K562 (cell line): Measurements from ENCODE around the gene RHEX. TPM values are rescaled to one million over a fixed set of nuclear protein-coding genes. Genes with fewer than 3 reads are reported as not detected.
A peak's percentile ranks its signal among the peaks of the same experiment; 100 is the strongest.

Experiments
- CCNT2 ChIP-seq: IDR thresholded peaks from 2 replicates; pipeline ENCODE4 v1.6.1; 2011; ENCODE audit warnings: borderline replicate concordance, low read depth, mild to moderate bottlenecking, moderate library complexity, mixed read lengths, low read length; ENCODE audit not compliant: insufficient read length; ENCODE audit errors: extremely low read depth
- ELF4 ChIP-seq: fragments of 450-650 bp; formaldehyde crosslinking; IDR thresholded peaks from 2 replicates; pipeline ENCODE4 v1.4.0; 2022; ENCODE audit warnings: missing genetic modification characterization
- EP300 ChIP-seq: IDR thresholded peaks from 2 replicates; pipeline ENCODE4 v1.6.1; 2012; ENCODE audit warnings: low read length, improper control_type of control experiment
- FOXM1 ChIP-seq, 2 experiments: fragments of 450-650 bp in 1 of 2; sonication (generic) in 1 of 2; formaldehyde crosslinking in 1 of 2; IDR thresholded peaks; 2 replicates each; pipeline versions ENCODE4 v1.6.1 to v1.9.0; 2017 to 2022; ENCODE audit warnings: low read depth in 2 of 2, mild to moderate bottlenecking in 2 of 2, missing genetic modification reagents in 1 of 2, moderate library complexity in 1 of 2
- GABPB1 ChIP-seq: sonication (generic); formaldehyde crosslinking; IDR thresholded peaks from 2 replicates; pipeline ENCODE4 v1.8.0; 2022; ENCODE audit warnings: mild to moderate bottlenecking, missing genetic modification reagents
- HMG20A ChIP-seq: fragments of 450-650 bp; formaldehyde crosslinking; conservative IDR thresholded peaks from 2 replicates; pipeline ENCODE4 v1.4.0; 2020; ENCODE audit warnings: mild to moderate bottlenecking, mixed read lengths
- JUND ChIP-seq, 2 experiments: IDR thresholded peaks; 2 replicates in 1 of 2; 3 replicates in 1 of 2; pipeline ENCODE4 v1.6.1; 2011; ENCODE audit warnings: borderline replicate concordance in 2 of 2, low read depth in 2 of 2, low read length in 2 of 2, improper control_type of control experiment in 1 of 2, missing biosample characterization in 1 of 2, missing genetic modification characterization in 1 of 2, missing genetic modification reagents in 1 of 2
- KDM1A ChIP-seq, 2 experiments: fragments of 450-650 bp; IDR thresholded peaks; 2 replicates each; pipeline ENCODE4 v1.6.1; 2016; ENCODE audit warnings: mild to moderate bottlenecking in 2 of 2
- NCOR1 ChIP-seq: fragments of 450-650 bp; IDR thresholded peaks from 2 replicates; pipeline ENCODE4 v1.6.1; 2016; ENCODE audit warnings: mild to moderate bottlenecking, moderate library complexity
- NFYB ChIP-seq: IDR thresholded peaks from 2 replicates; pipeline ENCODE4 v1.6.1; 2011; ENCODE audit warnings: mild to moderate bottlenecking, moderate library complexity; ENCODE audit not compliant: insufficient read length; ENCODE audit errors: extremely low read depth
- NR4A1 ChIP-seq, 2 experiments: fragments of 250-450 bp in 1 of 2; fragments of 450-650 bp in 1 of 2; sonication (Bioruptor Pico) in 1 of 2; IDR thresholded peaks; 2 replicates each; pipeline versions ENCODE4 v1.4.0 to v1.6.1; 2016 to 2020; ENCODE audit warnings: mild to moderate bottlenecking in 2 of 2, missing compliant biosample characterization in 1 of 2, missing genetic modification characterization in 1 of 2, moderate library complexity in 1 of 2
- PHTF2 ChIP-seq: fragments of 250-450 bp; sonication (Bioruptor Pico); IDR thresholded peaks from 2 replicates; pipeline ENCODE4 v1.5.0; 2021; ENCODE audit warnings: mild to moderate bottlenecking
- PML ChIP-seq: IDR thresholded peaks from 2 replicates; pipeline ENCODE4 v1.6.1; 2012; ENCODE audit warnings: low read length, inconsistent platforms
- PURB ChIP-seq: sonication (generic); formaldehyde crosslinking; IDR thresholded peaks from 2 replicates; pipeline ENCODE4 v1.9.0; 2021; ENCODE audit warnings: low read depth, mild to moderate bottlenecking, missing genetic modification reagents
- SIN3B ChIP-seq: fragments of 450-650 bp; IDR thresholded peaks from 2 replicates; pipeline ENCODE4 v1.6.1; 2017; ENCODE audit warnings: low read depth, mild to moderate bottlenecking, moderate library complexity
- TEAD1 ChIP-seq, 2 experiments: fragments of 450-650 bp in 1 of 2; sonication (generic) in 1 of 2; formaldehyde crosslinking; IDR thresholded peaks; 2 replicates each; pipeline versions ENCODE4 v1.4.0 to v1.8.0; 2020 to 2022; ENCODE audit warnings: mild to moderate bottlenecking in 2 of 2, missing genetic modification reagents in 1 of 2
- ZNF644 ChIP-seq: fragments of 200-800 bp; sonication (Bioruptor generic); IDR thresholded peaks from 2 replicates; pipeline ENCODE4 v1.6.1; 2016; ENCODE audit warnings: low read depth, missing genetic modification characterization, missing compliant biosample characterization
- polyA plus RNA-seq, 8 experiments: library from polyadenylated mRNA; depleted of rRNA in 4 of 8; stranded (reverse) in 5 of 8; unstranded in 3 of 8; fragments of >200 nt; fragmentation: Nextera tagmentation in 2 of 8; fragmentation: Illumina TruSeq in 1 of 8; extraction: Ambion mirVana in 2 of 8; extraction: Trizol in 1 of 8; gene quantifications; 2 replicates each; pipeline versions ENCODE4 v1.2.1 to v1.2.3, GENCODE V29; 2011 to 2014; ENCODE audit warnings: inconsistent platforms in 1 of 8, missing spikeins in 1 of 8
- total RNA-seq, 7 experiments: library from RNA; depleted of rRNA in 6 of 7; stranded (reverse); fragments of >200 nt in 6 of 7; fragmentation: Illumina TruSeq in 2 of 7; extraction: Trizol in 2 of 7; gene quantifications; 2 replicates each; pipeline versions ENCODE4 v1.2.1 to v1.2.3, GENCODE V29; 2011 to 2021; ENCODE audit warnings: low replicate concordance in 1 of 7
- TF ChIP-seq, protein P1 (sequence below): fragments of 200-800 bp; sonication (Bioruptor generic); IDR thresholded peaks from 2 replicates; pipeline ENCODE4 v1.6.1; 2017; ENCODE audit warnings: missing genetic modification characterization, missing compliant biosample characterization
- TF ChIP-seq, protein P2 (sequence below): fragments of 450-650 bp; formaldehyde crosslinking; IDR thresholded peaks from 2 replicates; pipeline ENCODE4 v1.4.0; 2020; ENCODE audit warnings: mild to moderate bottlenecking, mixed read lengths
- TF ChIP-seq, protein P3 (sequence below), 2 experiments: fragments of 200-800 bp in 1 of 2; sonication (Bioruptor generic) in 1 of 2; sonication (generic) in 1 of 2; formaldehyde crosslinking in 1 of 2; IDR thresholded peaks in 1 of 2; conservative IDR thresholded peaks in 1 of 2; 2 replicates each; pipeline versions ENCODE4 v1.5.0 to v1.6.1; 2016 to 2020; ENCODE audit warnings: missing compliant biosample characterization in 1 of 2, missing genetic modification characterization in 1 of 2, missing genetic modification reagents in 1 of 2
- TF ChIP-seq, protein P4 (sequence below): fragments of 450-650 bp; IDR thresholded peaks from 2 replicates; pipeline ENCODE4 v1.6.1; 2016; ENCODE audit warnings: low read depth, mild to moderate bottlenecking, moderate library complexity

The RHEX gene
- total and polyA plus RNA-seq, 9 of the 15 experiments (the other 6 are each of a cell fraction or from before 2014, with no cell fraction given) = not detected

DNA sequence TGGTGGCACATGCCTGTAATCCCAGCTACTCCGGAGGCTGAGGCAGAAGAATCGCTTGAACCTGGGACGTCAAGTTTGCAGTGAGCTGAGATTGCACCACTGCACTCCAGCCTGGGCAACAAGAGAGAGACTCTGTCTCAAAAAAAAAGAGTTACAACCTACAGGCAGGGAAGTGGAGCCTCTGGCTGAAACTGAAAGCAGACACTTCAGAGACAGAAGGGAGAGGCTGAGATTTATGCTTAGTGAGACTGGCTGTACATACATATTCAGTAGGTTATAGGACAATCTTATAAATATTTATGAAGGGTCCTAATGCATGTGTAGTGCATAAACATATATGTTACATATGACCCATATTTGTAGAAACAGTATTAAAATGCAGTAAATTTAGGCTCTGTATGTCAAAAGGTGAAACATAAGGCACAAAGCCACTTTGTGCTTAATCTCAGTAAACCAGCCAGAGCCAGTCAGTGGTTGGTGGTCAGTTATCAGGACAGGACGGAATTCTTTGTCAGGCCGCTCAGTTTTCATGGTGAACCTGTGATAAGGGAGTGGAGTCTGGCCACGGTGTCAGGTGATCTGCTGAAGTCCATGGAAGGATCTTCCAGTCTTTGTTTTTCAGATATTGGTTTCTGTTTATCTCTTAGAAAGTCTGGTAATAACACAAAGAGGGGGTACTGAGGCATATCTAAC is 13.7 kb downstream of the RHEX start (continued):
- peak; percentile 95 for TF ChIP-seq PML
- 0 out of 2 replicates have a peak, but pooled peaks have one; percentile 10 for TF ChIP-seq PHTF2 (CRISPR knock-in tag)
- peak; percentile 42 for TF ChIP-seq CCNT2
- peak; percentile 91 to 96; a peak in 3 of 4 replicates for TF ChIP-seq TEAD1 (CRISPR knock-in tag; IDR thresholded peaks at IDR 0.05)
- TF ChIP-seq, protein P1, sequence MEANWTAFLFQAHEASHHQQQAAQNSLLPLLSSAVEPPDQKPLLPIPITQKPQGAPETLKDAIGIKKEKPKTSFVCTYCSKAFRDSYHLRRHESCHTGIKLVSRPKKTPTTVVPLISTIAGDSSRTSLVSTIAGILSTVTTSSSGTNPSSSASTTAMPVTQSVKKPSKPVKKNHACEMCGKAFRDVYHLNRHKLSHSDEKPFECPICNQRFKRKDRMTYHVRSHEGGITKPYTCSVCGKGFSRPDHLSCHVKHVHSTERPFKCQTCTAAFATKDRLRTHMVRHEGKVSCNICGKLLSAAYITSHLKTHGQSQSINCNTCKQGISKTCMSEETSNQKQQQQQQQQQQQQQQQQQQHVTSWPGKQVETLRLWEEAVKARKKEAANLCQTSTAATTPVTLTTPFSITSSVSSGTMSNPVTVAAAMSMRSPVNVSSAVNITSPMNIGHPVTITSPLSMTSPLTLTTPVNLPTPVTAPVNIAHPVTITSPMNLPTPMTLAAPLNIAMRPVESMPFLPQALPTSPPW (CRISPR knock-in tag) = peak; percentile 43; the same call in 1 of the 2 replicates
- no peak for TF ChIP-seq NR4A1 (CRISPR knock-in tag; IDR thresholded peaks at IDR 0.05)
- no peak for TF ChIP-seq NR4A1 (tag; IDR thresholded peaks at IDR 0.05)
- TF ChIP-seq FOXM1 (IDR thresholded peaks at IDR 0.05; ENCODE audit: low read depth) = peak; percentile 85; the same call in 1 of the 2 replicates
- no peak for TF ChIP-seq FOXM1 (CRISPR knock-in tag; IDR thresholded peaks at IDR 0.05; ENCODE audit: low read depth)
- peak; percentile 95 for TF ChIP-seq KDM1A (IDR thresholded peaks at IDR 0.05)
- TF ChIP-seq NCOR1 = peak; percentile 86
- TF ChIP-seq GABPB1 = no peak
- TF ChIP-seq, protein P2, sequence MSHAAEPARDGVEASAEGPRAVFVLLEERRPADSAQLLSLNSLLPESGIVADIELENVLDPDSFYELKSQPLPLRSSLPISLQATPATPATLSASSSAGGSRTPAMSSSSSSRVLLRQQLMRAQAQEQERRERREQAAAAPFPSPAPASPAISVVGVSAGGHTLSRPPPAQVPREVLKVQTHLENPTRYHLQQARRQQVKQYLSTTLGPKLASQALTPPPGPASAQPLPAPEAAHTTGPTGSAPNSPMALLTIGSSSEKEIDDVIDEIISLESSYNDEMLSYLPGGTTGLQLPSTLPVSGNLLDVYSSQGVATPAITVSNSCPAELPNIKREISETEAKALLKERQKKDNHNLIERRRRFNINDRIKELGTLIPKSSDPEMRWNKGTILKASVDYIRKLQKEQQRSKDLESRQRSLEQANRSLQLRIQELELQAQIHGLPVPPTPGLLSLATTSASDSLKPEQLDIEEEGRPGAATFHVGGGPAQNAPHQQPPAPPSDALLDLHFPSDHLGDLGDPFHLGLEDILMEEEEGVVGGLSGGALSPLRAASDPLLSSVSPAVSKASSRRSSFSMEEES (CRISPR knock-in tag) = peak; percentile 50
- peak; percentile 80; the same call in 1 of the 2 replicates for TF ChIP-seq ZNF644 (tag)
- TF ChIP-seq SIN3B = no peak
- TF ChIP-seq, protein P3, sequence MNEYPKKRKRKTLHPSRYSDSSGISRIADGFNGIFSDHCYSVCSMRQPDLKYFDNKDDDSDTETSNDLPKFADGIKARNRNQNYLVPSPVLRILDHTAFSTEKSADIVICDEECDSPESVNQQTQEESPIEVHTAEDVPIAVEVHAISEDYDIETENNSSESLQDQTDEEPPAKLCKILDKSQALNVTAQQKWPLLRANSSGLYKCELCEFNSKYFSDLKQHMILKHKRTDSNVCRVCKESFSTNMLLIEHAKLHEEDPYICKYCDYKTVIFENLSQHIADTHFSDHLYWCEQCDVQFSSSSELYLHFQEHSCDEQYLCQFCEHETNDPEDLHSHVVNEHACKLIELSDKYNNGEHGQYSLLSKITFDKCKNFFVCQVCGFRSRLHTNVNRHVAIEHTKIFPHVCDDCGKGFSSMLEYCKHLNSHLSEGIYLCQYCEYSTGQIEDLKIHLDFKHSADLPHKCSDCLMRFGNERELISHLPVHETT (CRISPR knock-in tag; conservative IDR thresholded peaks at IDR 0.05 in 1 of 2, IDR thresholded peaks at IDR 0.05 in 1 of 2) = peak in 1 of 2 experiments; percentile 63; a peak in 1 of 4 replicates
- TF ChIP-seq NFYB = no peak
- peak; percentile 68; the same call in 1 of the 2 replicates for TF ChIP-seq ELF4
- TF ChIP-seq PURB (CRISPR knock-in tag) = no peak
- 0 out of 2 replicates have a peak, but pooled peaks have one; percentile 10 for TF ChIP-seq HMG20A
- TF ChIP-seq, protein P4, sequence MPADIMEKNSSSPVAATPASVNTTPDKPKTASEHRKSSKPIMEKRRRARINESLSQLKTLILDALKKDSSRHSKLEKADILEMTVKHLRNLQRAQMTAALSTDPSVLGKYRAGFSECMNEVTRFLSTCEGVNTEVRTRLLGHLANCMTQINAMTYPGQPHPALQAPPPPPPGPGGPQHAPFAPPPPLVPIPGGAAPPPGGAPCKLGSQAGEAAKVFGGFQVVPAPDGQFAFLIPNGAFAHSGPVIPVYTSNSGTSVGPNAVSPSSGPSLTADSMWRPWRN = peak; percentile 80
- TF ChIP-seq JUND (IDR thresholded peaks at IDR 0.05; ENCODE audit: borderline replicate concordance, low read depth, low read length) = peak; percentile 29; the same call in 1 of the 2 replicates
- no peak; the same call in 2 of the 3 replicates for TF ChIP-seq JUND (tag; IDR thresholded peaks at IDR 0.05; ENCODE audit: borderline replicate concordance, low read depth, low read length)
- TF ChIP-seq EP300 = peak; percentile 87
